ENCODE data around the gene HLA-DQB2.
"Not testable (repeated sequence)": the region's sequence is repeated elsewhere in the genome, so short reads cannot be mapped to it uniquely, and the experiment has no call there.

Gene HLA-DQB2

DNA sequence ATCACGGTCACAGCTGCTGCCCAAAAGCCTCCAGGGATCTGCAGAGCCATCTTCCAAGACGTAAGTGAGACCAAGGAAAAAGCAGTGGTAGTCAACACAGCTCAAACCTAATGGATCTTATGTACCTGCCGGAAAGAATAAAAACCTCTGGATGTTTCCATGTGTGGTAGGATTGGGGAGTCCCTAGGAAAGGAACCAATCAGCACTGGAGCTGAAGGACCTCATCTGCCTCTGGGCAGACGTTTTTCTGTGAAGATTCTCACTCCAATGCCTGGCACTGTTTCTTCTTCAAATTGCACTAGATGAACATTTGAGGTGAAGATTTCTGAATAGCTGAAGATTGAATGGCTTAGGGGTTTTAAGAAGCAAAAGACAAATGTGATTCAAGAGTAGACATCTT, at the start of gene HLA-DQB2:
HLA-DQB2 (minus strand) TSS at position 112 of the 400 bp plus-strand sequence; CDS start at position 50, 62 bp downstream.
- DNase-seq (ENCODE audit: extremely low read depth, low read depth) = no peak
- no peak within 1 kb of the TSS for H3K4me3 ChIP-seq (replicated peaks; ENCODE audit: low read depth, low read length)
- TF ChIP-seq, protein P1, sequence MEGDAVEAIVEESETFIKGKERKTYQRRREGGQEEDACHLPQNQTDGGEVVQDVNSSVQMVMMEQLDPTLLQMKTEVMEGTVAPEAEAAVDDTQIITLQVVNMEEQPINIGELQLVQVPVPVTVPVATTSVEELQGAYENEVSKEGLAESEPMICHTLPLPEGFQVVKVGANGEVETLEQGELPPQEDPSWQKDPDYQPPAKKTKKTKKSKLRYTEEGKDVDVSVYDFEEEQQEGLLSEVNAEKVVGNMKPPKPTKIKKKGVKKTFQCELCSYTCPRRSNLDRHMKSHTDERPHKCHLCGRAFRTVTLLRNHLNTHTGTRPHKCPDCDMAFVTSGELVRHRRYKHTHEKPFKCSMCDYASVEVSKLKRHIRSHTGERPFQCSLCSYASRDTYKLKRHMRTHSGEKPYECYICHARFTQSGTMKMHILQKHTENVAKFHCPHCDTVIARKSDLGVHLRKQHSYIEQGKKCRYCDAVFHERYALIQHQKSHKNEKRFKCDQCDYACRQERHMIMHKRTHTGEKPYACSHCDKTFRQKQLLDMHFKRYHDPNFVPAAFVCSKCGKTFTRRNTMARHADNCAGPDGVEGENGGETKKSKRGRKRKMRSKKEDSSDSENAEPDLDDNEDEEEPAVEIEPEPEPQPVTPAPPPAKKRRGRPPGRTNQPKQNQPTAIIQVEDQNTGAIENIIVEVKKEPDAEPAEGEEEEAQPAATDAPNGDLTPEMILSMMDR (IDR thresholded peaks at IDR 0.05; ENCODE audit: low read depth, low read length, missing control alignments) = no peak

DNA sequence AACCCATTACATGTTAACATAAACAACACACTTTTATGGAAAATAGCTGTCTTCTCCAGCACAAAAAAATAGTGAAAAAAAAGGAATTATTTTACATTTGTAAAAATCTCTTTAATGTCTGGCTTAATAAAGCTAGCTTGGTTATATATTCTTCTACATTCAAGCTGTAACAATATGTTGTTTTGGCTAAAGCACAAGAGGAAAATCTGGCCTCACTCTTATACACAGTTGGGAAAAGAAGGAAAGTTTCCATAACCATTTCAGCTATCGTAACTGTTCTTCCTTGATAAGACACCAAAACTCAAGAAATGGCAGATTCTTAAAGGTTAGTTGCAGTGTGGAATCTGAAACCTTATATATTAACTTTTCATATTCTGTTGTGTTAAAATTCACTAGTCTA, 45.8 kb upstream of the HLA-DQB2 start:
- no peak for DNase-seq (ENCODE audit: extremely low read depth, low read depth)
- H3K4me3 ChIP-seq (replicated peaks; ENCODE audit: low read depth, low read length) = no peak overlapping the region
- TF ChIP-seq, protein P1 (IDR thresholded peaks at IDR 0.05; ENCODE audit: low read depth, low read length, missing control alignments) = no peak

DNA sequence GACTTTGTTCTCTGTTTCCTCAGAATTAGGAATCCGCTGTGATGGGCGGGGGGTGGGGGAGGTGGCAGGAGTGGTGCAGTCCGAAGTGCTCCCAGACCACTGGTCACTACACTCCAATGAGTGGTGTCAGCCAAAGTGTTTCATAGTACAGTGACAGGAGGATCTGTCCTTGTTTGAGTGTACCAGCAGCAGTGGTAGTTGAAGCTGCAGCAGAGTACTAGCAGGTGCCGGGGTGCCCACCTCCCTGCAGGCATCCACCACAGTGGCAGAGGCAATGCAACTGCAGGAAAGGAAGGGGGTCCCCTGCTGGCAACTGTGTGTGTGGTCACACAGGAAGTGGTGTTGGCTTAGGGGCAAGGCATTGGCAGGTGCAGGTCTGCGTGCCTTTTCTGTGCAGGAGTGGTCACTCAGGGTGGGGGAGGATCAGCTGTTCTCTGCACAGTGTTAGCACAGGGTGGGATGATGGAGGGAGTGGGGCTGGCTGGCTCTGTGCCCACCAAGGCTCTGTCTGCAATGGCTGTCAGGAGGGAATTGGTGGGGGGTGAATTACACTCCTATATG, 43.8 kb upstream of the HLA-DQB2 start:
- no peak for DNase-seq (ENCODE audit: extremely low read depth, low read depth)
- TF ChIP-seq, protein P1 (IDR thresholded peaks at IDR 0.05; ENCODE audit: low read depth, low read length, missing control alignments) = peak; percentile 2
- H3K4me3 ChIP-seq (replicated peaks; ENCODE audit: low read depth, low read length) = no peak overlapping the region

DNA sequence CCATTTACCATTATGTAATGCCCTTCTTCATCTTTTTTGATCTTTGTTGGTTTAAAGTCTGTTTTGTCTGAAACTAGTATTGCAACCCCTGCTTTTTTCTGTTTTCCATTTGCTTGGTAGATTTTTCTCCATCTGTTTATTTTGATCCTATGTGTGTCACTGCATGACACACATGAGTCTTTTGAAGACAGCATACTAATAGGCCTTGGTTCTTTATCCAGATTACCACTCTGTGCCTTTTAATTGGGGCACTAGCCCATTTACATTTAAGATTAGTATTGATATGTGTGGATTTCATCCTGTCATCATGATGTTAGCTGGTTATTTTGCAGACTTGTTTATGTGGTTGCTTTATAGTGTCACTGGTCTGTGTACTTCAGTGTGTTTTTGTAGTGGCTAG, 42.1 kb upstream of the HLA-DQB2 start:
- not testable (repeated sequence) for DNase-seq (ENCODE audit: extremely low read depth, low read depth); H3K4me3 ChIP-seq (replicated peaks; ENCODE audit: low read depth, low read length)

DNA sequence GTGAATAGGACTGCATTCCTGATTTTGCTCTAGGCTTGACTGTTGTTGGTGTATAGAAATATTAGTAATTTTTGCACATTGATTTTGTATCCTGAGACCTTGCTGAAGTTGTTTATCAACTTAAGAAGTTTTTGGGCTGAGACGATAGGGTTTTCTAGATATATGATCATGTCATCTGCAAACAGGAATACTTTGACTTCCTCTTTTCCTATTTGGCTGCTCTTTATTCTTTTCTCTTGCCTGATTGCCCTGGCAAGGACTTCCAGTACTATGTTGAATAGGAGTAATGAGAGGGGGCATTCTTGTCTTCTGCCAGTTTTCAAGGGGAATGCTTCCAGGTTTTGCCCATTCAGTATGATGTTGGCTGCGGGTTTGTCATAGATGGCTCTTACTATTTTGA, 40.1 kb upstream of the HLA-DQB2 start:
- H3K4me3 ChIP-seq (replicated peaks; ENCODE audit: low read depth, low read length) = no peak overlapping the region
- no peak for DNase-seq (ENCODE audit: extremely low read depth, low read depth)
- TF ChIP-seq, protein P1 (IDR thresholded peaks at IDR 0.05; ENCODE audit: low read depth, low read length, missing control alignments) = no peak

DNA sequence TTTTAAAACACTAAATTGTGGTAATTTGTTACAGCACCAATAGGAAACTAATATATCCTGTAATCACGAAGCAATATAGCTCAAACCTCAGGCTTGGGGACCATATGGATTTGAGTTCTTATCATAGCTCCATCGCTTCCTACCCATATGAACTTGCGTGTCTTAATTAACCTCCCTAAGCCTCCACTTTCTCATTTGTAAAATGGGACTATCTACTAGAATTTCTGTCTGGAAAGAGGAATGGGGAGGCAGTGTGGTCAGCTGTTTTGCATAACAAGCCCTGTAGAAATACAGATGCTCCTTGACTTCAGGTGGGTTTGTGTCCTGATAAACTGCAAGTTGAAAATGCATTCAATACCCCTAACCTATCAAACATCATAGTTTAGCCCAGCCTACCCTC, 36.4 kb upstream of the HLA-DQB2 start:
- no peak for DNase-seq (ENCODE audit: extremely low read depth, low read depth)
- TF ChIP-seq, protein P1 (IDR thresholded peaks at IDR 0.05; ENCODE audit: low read depth, low read length, missing control alignments) = no peak
- H3K4me3 ChIP-seq (replicated peaks; ENCODE audit: low read depth, low read length) = no peak overlapping the region

DNA sequence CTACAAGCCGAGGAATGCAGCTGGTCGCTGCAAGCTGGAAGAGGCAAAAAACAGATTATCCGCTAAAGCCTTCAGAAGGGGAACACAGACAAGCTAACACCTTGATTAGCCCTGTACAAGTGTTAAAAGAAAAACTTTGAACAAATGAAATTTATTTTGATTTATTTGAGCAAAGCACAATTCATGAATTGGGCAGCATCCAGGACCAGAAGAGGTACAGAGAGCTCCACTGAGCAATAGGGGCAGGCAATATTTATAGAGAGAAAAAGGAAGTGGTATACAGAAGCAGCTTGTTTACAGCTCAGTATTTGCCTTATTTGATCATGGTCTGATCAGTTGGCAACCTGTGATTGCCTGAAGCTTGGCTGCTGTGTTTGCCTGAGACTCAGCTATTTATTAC, 35.8 kb upstream of the HLA-DQB2 start:
- no peak overlapping the region for H3K4me3 ChIP-seq (replicated peaks; ENCODE audit: low read depth, low read length)
- TF ChIP-seq, protein P1 (IDR thresholded peaks at IDR 0.05; ENCODE audit: low read depth, low read length, missing control alignments) = no peak
- no peak for DNase-seq (ENCODE audit: extremely low read depth, low read depth)

All from HFF-Myc (cell line).